Kasumi-1 (cell line): ENCODE results near the gene UFL1.

Experiments used
- DNase-seq, 2 experiments: peaks; one replicate each; lab custom pipeline; 2025; lab: John Stamatoyannopoulos, UW

The UFL1 gene

DNA sequence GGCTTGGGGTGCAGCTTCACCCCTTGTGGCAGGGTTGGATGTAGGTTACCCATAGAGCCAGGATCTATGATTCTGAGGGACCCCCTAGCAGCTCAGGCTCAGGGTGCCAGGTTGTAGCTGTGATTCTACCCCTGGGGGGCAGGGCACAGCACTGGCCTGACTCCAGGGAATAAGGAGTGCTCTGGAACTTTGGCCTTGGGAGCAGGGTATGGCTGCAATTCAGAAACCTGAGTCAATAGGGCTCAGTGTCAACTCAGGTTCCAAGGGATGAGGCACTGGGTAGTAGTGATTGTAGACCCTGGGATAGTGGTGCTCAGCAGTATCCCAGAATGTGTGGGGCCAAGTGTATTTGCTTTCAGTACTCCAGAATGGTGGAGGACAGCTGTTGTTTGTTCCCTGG, 49.9 kb downstream of the UFL1 start:
- DNase-seq: no peak

DNA sequence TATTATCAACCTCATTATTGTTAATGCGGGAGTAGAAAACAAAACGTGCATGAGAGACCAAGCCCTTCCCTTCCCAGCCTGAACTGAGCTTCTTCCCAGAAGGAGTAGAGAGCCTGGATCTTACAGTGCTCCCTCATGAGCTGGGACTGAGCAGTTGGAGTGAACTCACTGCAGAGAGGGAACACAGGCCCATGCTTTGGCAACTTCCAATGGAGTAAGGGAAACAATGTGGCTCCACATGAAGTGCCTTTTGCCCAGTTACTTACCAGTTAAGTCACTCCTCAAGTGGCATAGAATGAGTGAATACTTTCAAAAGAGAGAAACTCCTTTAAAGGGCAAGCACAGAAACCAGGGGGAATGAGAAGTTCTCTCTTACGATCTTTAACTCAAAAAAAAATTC, 53.8 kb downstream of the UFL1 start:
- DNase-seq: no peak

DNA sequence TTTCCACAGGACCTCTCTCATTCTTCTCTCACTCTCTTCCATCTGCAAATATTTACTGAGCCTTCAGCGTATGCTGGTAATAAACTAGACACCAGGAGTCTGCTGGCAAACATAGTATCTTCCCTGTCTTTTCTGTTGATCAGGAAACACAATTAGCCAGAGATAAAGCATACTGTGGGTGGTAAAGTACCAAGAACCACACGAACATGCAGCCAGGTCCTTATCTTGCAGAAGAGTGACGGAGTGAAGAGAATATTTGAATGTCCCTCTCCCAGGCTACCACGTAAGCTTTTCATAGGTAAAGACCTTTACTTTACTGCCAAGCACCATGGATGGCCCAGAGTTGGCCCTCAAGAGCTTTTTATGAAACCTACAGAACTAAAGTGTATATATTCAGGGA, 54.6 kb downstream of the UFL1 start:
- DNase-seq: no peak

DNA sequence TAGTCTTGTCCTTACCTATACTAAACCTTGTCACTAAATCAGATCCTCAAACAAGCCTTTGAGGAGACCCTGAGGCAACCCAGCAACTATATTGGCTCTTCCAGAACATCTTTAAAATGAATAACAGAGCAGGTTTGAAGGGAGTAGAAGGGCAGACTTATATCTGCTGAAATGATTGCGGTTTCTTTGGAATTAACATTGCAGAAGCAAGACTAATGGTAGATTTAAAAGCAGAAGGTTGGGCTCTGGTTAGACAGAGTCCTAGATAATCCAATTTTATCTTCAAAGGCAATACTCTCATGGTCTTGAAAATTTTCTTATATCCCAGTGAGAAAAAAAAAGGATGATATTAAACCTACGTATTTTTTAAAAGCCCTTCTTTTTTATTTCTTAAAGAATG, 60.4 kb downstream of the UFL1 start:
- no peak for DNase-seq

DNA sequence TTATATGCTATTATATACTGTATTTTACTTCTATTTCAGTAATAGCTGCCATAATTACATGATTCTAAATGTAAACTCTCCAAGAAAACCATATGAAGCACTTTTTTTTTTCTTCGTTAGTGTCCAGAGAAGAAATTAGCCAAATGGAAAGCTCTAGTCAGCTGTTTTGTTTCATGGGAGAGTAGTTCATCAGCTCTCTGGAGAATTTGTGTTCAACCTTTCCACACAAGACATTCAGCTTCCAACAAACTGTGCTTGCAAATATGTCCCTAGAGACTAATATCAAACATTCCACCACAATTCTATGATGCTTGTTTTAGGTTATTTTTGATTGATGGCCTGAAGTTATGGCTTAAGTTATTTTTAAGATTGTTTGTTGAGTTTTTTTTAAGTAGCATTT, 60.8 kb downstream of the UFL1 start:
- DNase-seq: no peak

DNA sequence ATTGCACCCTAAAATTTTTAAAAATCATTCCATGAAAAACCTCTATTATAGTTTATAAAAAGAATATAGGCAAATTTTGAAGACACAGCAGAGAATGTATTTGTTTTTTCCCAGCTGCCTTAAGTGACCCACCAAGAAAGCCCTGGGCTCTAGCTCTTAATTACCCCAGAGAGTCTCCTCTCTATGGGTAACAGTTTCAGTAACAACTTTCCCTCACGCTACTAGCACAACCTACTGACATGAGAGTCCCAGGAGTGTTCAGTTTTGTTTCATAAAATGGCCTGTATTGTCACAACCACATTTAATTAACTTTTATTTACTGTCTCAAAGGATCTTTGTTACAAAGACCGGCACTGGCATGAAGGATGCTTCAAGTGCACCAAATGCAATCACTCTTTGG, 82.8 kb downstream of the UFL1 start:
- DNase-seq: no peak
